Endothelial cell (in vitro differentiated cells): Measurements from ENCODE around the gene NCAPD2. TPM values are rescaled to one million over a fixed set of nuclear protein-coding genes. Genes with fewer than 3 reads are reported as not detected.
A peak's percentile ranks its signal among the peaks of the same experiment; 100 is the strongest.
"Not testable (repeated sequence)": the region's sequence is repeated elsewhere in the genome, so short reads cannot be mapped to it uniquely, and the experiment has no call there.

Source experiments
- DNase-seq: peaks from one replicate; pipeline ENCODE4 v3.0.0; 2021; ENCODE audit warnings: low spot score
- H3K27ac Mint-ChIP-seq: one replicate; pipeline ENCODE4 v1.8.0; 2021; ENCODE audit warnings: mixed read lengths, inconsistent platforms; ENCODE audit not compliant: unreplicated experiment
- H3K27me3 Mint-ChIP-seq: one replicate; pipeline ENCODE4 v1.8.0; 2021; ENCODE audit warnings: mild to moderate bottlenecking, moderate library complexity, mixed read lengths, inconsistent platforms; ENCODE audit not compliant: unreplicated experiment
- H3K36me3 Mint-ChIP-seq: one replicate; pipeline ENCODE4 v1.8.0; 2021; ENCODE audit warnings: mild to moderate bottlenecking, low read depth, mixed read lengths, inconsistent platforms; ENCODE audit not compliant: unreplicated experiment
- H3K4me1 Mint-ChIP-seq: one replicate; pipeline ENCODE4 v1.8.0; 2021; ENCODE audit warnings: mild to moderate bottlenecking, mixed read lengths, inconsistent platforms; ENCODE audit not compliant: unreplicated experiment
- H3K4me3 Mint-ChIP-seq: one replicate; pipeline ENCODE4 v1.8.0; 2021; ENCODE audit warnings: mild to moderate bottlenecking, mixed read lengths, inconsistent platforms; ENCODE audit not compliant: unreplicated experiment
- H3K9me3 Mint-ChIP-seq: one replicate; pipeline ENCODE4 v1.8.0; 2021; ENCODE audit warnings: mixed read lengths, inconsistent platforms; ENCODE audit not compliant: unreplicated experiment
- CTCF ChIP-seq: fragments of 200-600 bp; sonication (generic); IDR thresholded peaks from one replicate; pipeline ENCODE4 v1.5.0; 2021; ENCODE audit warnings: antibody characterized with exemption; ENCODE audit not compliant: unreplicated experiment
- total RNA-seq: library from RNA; stranded (reverse); fragmentation: NEBNext Ultra II Directional; extraction: Animal tissue kit (Norgen Biotek cat#: 25700); gene quantifications from one replicate; pipeline ENCODE4 v1.2.1, GENCODE V29; 2021; ENCODE audit not compliant: unreplicated experiment

The NCAPD2 gene
- total RNA-seq, 1 donor from 2014 or later: 25.3 TPM

- Mint-ChIP-seq H3K9me3 (no peaks in the 10 kb centered on the region), H3K27ac (no peak overlapping the region), H3K36me3 (peaks cover 22% of the 10 kb centered on the region), H3K4me1 (peaks cover 47% of the 10 kb centered on the region), H3K4me3 (peak overlapping the region; percentile 48), H3K27me3 (peaks cover 9% of the 10 kb centered on the region)
- no peak for TF ChIP-seq CTCF
- DNase-seq: no peak
These were observed 29.4 kb upstream of the NCAPD2 start for GRCh38 chr12:6464531-6464930.

GRCh38 chr12:6465467-6466183 lies 28.3 kb upstream of the NCAPD2 start:
- peak; percentile 82 for TF ChIP-seq CTCF
- no peaks in the 10 kb centered on the region for H3K9me3 Mint-ChIP-seq
- peaks cover 9% of the 10 kb centered on the region for H3K27me3 Mint-ChIP-seq
- no peak overlapping the region for H3K27ac Mint-ChIP-seq
- peaks cover 39% of the 10 kb centered on the region for H3K4me1 Mint-ChIP-seq
- H3K4me3 Mint-ChIP-seq: no peak overlapping the region
- DNase-seq: peak; percentile 70
- peaks cover 22% of the 10 kb centered on the region for H3K36me3 Mint-ChIP-seq

- Mint-ChIP-seq H3K36me3 (peaks cover 22% of the 10 kb centered on the region), H3K4me3 (no peak overlapping the region), H3K27ac (no peak overlapping the region), H3K9me3 (no peaks in the 10 kb centered on the region), H3K4me1 (peaks cover 36% of the 10 kb centered on the region), H3K27me3 (peaks cover 12% of the 10 kb centered on the region)
- TF ChIP-seq CTCF: no peak
- DNase-seq: no peak
These were observed 27.7 kb upstream of the NCAPD2 start for GRCh38 chr12:6466184-6466573.

- peaks cover 22% of the 10 kb centered on the region for H3K36me3 Mint-ChIP-seq
These were observed 27.2 kb upstream of the NCAPD2 start for GRCh38 chr12:6466751-6467150.

GRCh38 chr12:6467571-6468282 lies 26.2 kb upstream of the NCAPD2 start:
- not testable (repeated sequence) for DNase-seq, H3K27me3 Mint-ChIP-seq, H3K9me3 Mint-ChIP-seq, H3K27ac Mint-ChIP-seq, H3K4me3 Mint-ChIP-seq
- H3K36me3 Mint-ChIP-seq: peaks cover 15% of the 10 kb centered on the region
- peaks cover 24% of the 10 kb centered on the region for H3K4me1 Mint-ChIP-seq

More at GRCh38 chr12:6466751-6467150, 27.2 kb upstream of the NCAPD2 start:
- peak overlapping the region; percentile 6 for H3K4me3 Mint-ChIP-seq
- peaks cover 34% of the 10 kb centered on the region for H3K4me1 Mint-ChIP-seq
- not testable (repeated sequence) for H3K27me3 Mint-ChIP-seq, DNase-seq, H3K27ac Mint-ChIP-seq, H3K9me3 Mint-ChIP-seq

- peaks cover 19% of the 10 kb centered on the region for H3K4me1 Mint-ChIP-seq
- H3K4me3 Mint-ChIP-seq: no peak overlapping the region
- H3K36me3 Mint-ChIP-seq: peaks cover 15% of the 10 kb centered on the region
- H3K27me3 Mint-ChIP-seq: peaks cover 3% of the 10 kb centered on the region
- no peak for TF ChIP-seq CTCF
- H3K27ac Mint-ChIP-seq: no peak overlapping the region
- H3K9me3 Mint-ChIP-seq: no peaks in the 10 kb centered on the region
- DNase-seq: no peak
These were observed 25.7 kb upstream of the NCAPD2 start for GRCh38 chr12:6468283-6468575.
